Nephron (organoid): ENCODE results near the gene LIPF.

Experiments
- H3K27ac Mint-ChIP-seq, 3 experiments: 2 replicates each; pipeline ENCODE4 v1.8.0; 2020; ENCODE audit warnings: mixed read lengths in 3 of 3, mild to moderate bottlenecking in 2 of 3, moderate library complexity in 1 of 3
- H3K27me3 Mint-ChIP-seq: 2 replicates; pipeline ENCODE4 v1.8.0; 2021; ENCODE audit warnings: low read depth, mild to moderate bottlenecking, moderate library complexity, mixed read lengths
- H3K36me3 Mint-ChIP-seq: 2 replicates; pipeline ENCODE4 v1.8.0; 2020; ENCODE audit warnings: low read depth, mixed read lengths
- H3K4me1 Mint-ChIP-seq: 2 replicates; pipeline ENCODE4 v1.8.0; 2020; ENCODE audit warnings: mixed read lengths
- H3K4me3 Mint-ChIP-seq, 3 experiments: 2 replicates each; pipeline ENCODE4 v1.8.0; 2020; ENCODE audit warnings: mild to moderate bottlenecking in 3 of 3, mixed read lengths in 3 of 3, moderate library complexity in 2 of 3
- H3K9me3 Mint-ChIP-seq: 2 replicates; pipeline ENCODE4 v1.8.0; 2020; ENCODE audit warnings: mixed read lengths
- TF ChIP-seq, protein P1 (sequence below), 3 experiments: fragments of 200-600 bp; sonication (generic); IDR thresholded peaks; one replicate each; pipeline ENCODE4 v1.5.0; 2021; ENCODE audit warnings: antibody characterized with exemption in 3 of 3; ENCODE audit not compliant: unreplicated experiment in 3 of 3

LIPF gene

DNA sequence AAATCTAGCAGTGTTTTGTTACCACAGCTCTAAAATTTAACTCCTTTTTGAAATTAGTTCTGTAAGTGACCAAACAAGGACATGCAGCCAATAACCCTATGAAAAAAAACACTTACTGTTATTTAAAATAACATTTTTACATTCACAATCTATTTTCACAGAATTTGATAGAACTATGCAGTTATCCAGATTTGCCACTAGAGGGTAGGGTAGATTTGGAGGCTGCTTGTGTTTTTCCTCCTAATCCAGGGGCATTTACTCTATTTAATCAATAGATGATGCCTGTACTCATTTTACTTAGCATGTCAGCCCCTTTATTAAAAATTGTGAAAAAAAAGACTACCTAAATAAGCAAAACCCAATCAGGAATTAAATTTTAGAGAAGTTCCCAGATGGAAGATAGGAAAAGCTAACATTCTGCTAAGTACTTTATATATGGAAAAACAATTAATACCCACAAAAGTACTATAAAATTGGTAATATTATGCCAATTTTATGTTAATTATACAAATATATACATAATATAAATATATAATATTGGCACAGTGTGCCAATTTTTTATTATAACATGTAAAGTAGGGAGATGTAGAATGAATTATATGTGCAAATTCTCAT lies 23.7 kb downstream of the LIPF start:
- Mint-ChIP-seq H3K9me3 (peaks cover 3% of the 10 kb centered on the region), H3K4me3 (no peak overlapping the region), H3K36me3 (no peaks in the 10 kb centered on the region), H3K4me1 (no peaks in the 10 kb centered on the region), H3K27ac (no peak overlapping the region), H3K27me3 (peaks cover 3% of the 10 kb centered on the region)
- TF ChIP-seq, protein P1, sequence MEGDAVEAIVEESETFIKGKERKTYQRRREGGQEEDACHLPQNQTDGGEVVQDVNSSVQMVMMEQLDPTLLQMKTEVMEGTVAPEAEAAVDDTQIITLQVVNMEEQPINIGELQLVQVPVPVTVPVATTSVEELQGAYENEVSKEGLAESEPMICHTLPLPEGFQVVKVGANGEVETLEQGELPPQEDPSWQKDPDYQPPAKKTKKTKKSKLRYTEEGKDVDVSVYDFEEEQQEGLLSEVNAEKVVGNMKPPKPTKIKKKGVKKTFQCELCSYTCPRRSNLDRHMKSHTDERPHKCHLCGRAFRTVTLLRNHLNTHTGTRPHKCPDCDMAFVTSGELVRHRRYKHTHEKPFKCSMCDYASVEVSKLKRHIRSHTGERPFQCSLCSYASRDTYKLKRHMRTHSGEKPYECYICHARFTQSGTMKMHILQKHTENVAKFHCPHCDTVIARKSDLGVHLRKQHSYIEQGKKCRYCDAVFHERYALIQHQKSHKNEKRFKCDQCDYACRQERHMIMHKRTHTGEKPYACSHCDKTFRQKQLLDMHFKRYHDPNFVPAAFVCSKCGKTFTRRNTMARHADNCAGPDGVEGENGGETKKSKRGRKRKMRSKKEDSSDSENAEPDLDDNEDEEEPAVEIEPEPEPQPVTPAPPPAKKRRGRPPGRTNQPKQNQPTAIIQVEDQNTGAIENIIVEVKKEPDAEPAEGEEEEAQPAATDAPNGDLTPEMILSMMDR (IDR thresholded peaks at IDR 0.05; ENCODE audit: unreplicated experiment in 3 of 3): peak; percentile 83 to 87 (median 84)

DNA sequence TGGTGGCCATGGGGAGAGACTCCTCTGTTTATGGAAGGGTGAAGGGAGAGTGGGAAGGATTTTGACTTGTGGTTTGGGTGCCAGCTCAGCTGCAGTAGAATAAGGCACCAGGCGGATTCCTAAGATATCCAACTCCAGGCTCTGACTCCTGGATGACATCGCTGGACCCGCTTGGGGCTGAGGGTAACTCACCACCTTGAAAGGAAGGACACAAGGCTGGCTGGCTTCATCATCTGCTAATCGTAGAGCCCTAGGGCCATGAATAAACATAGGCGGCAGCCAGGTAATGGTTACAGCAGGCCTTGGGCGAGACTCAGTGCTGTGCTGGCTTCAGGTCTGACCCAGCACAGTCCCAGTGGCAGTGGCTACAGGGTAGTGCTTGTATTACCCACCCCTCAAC lies 25.1 kb downstream of the LIPF start:
- TF ChIP-seq, protein P1 (IDR thresholded peaks at IDR 0.05; ENCODE audit: unreplicated experiment in 3 of 3): no peak
- no peak overlapping the region for H3K27ac Mint-ChIP-seq
- no peaks in the 10 kb centered on the region for H3K36me3 Mint-ChIP-seq
- no peak overlapping the region for H3K4me3 Mint-ChIP-seq
- peaks cover 3% of the 10 kb centered on the region for H3K9me3 Mint-ChIP-seq
- H3K27me3 Mint-ChIP-seq: peaks cover 3% of the 10 kb centered on the region
- no peaks in the 10 kb centered on the region for H3K4me1 Mint-ChIP-seq

DNA sequence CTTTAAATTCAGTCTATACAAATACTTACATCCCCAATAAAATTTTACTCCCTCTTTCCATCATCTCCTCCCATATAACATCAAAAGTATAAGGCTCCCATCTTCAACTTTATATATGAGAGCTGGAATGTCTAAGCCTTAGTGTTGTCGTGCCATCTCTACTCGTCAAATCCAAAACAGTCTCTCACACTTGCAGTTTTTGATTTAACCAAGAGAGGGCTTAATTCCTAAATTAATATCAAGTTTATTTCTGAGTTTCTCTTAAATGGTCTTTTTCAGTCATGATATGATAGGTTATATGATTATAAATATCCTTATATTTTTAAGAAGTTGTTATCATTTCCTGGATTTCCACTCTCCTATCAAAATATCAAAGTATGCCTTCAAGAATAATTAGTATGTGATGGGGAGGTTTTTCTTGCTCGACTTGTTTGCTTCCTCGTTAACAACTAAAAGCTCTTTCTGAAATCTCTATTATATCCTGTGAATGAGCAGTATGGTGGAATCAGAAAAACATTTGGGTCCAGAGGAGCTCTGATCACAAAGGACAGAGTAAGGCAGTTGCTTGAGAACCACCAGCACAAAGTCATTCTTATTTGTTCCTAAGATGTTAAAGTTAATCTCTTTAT lies 29.3 kb downstream of the LIPF start:
- TF ChIP-seq, protein P1 (IDR thresholded peaks at IDR 0.05; ENCODE audit: unreplicated experiment in 3 of 3): peak in 2 of 3 experiments; percentile 35 to 39
- no peaks in the 10 kb centered on the region for H3K27me3 Mint-ChIP-seq
- H3K36me3 Mint-ChIP-seq: no peaks in the 10 kb centered on the region
- H3K27ac Mint-ChIP-seq: no peak overlapping the region
- no peak overlapping the region for H3K4me3 Mint-ChIP-seq
- no peaks in the 10 kb centered on the region for H3K4me1 Mint-ChIP-seq
- peaks cover 3% of the 10 kb centered on the region for H3K9me3 Mint-ChIP-seq

DNA sequence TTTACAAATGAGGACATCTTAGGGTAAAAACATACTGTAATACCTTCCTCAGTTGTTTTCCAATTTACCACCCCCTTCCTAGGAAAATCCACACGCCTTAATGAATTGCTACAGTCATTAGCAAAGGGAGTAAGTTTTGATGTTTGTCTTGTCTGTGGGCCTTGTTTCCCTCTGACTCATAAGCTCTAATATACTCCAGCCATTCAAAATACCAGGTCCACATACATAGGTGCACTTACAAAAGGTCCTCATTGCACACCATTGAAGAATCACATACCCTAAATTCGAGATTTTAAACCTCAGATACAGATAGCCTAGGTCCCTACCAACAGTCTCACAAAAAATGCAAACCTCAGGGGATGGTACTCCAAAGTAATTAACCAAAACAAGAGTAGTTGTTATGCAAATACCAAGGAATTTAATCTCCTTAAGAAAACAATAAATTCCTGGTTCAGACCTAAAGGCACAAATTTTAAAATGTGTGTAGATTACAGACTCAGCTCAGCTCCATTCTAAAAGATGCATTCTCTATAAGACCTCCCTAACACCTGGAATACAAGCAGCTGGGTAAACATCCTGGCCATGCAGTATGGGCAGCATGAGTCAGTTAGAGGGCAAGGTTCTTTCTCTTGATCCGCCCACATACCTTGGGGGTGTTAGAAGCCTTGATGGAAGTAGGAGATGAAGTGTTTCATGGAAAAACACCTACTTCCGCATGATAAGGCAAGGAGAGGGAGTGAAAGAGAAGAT lies 38.8 kb downstream of the LIPF start:
- TF ChIP-seq, protein P1 (IDR thresholded peaks at IDR 0.05; ENCODE audit: unreplicated experiment in 3 of 3): no peak
- H3K4me3 Mint-ChIP-seq: no peak overlapping the region
- peaks cover 7% of the 10 kb centered on the region for H3K4me1 Mint-ChIP-seq
- no peaks in the 10 kb centered on the region for H3K36me3 Mint-ChIP-seq
- no peaks in the 10 kb centered on the region for H3K9me3 Mint-ChIP-seq
- H3K27me3 Mint-ChIP-seq: no peaks in the 10 kb centered on the region
- peak overlapping the region; percentile 73 to 96 (median 94) for H3K27ac Mint-ChIP-seq

DNA sequence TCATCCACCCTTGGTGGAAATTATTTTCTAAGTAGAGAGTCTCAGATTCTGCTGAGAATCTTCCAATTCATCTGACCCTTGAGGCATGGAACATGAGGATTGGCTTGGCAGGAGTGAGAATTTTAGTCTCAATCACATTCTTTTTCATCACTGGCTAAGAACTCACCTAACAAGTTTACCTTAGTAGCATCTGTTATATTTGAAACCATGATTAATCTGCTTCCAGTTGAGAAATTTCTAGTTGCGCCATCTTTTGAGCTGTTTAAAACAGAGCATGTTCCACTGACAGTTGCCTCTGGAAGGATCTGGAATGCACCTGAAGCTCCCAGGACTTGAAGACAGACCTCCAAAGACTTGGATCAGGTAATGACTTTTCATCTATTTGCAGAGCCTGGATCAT lies 41.7 kb downstream of the LIPF start, which contains the start of gene LIPK:
Gene LIPK, plus strand, starts transcription at position 292 of the 400 bp plus-strand sequence. CDS start 18,295 bp downstream, outside the sequence.
- Mint-ChIP-seq H3K4me1 (peaks cover 7% of the 10 kb centered on the region), H3K27me3 (no peaks in the 10 kb centered on the region), H3K4me3 (no peak within 1 kb of the TSS), H3K36me3 (no peaks in the 10 kb centered on the region), H3K9me3 (no peaks in the 10 kb centered on the region), H3K27ac (peak within 1 kb of the TSS in 1 of 3 experiments; percentile 7)
- TF ChIP-seq, protein P1 (IDR thresholded peaks at IDR 0.05; ENCODE audit: unreplicated experiment in 3 of 3): no peak
